ENCODE results near the gene SCN2A.

- TF ChIP-seq CTCF (IDR thresholded peaks at IDR 0.05 in 2 of 3, conservative IDR thresholded peaks at IDR 0.05 in 1 of 3; ENCODE audit: control insufficient read depth in 2 of 3, extremely low read depth in 1 of 3, insufficient read depth in 1 of 3, low read depth in 3 of 3, low read length in 3 of 3), result no peak
- TF ChIP-seq HCFC1 (IDR thresholded peaks at IDR 0.05; ENCODE audit: low read length), result no peak
- no peak for TF ChIP-seq IKZF2 (IDR thresholded peaks at IDR 0.05)
- TF ChIP-seq SP1 (IDR thresholded peaks at IDR 0.05; ENCODE audit: low read depth, low read length), result no peak
- no peak for TF ChIP-seq IRF4 (IDR thresholded peaks at IDR 0.05; ENCODE audit: low read depth, low read length)
- no peak for TF ChIP-seq TAF1 (IDR thresholded peaks at IDR 0.05; ENCODE audit: borderline replicate concordance, low read depth, low read length)
- no peak for TF ChIP-seq USF1 (IDR thresholded peaks at IDR 0.05; ENCODE audit: borderline replicate concordance, extremely low read length, insufficient read depth, low read depth, low read length)
- no peak for TF ChIP-seq PML (IDR thresholded peaks at IDR 0.05; ENCODE audit: low read length)
- no peak for TF ChIP-seq SMC3 (IDR thresholded peaks at IDR 0.05; ENCODE audit: borderline replicate concordance, low read length)
- TF ChIP-seq RFX5 (IDR thresholded peaks at IDR 0.05; ENCODE audit: low read depth, low read length), result no peak
- no peak for TF ChIP-seq ESRRA (IDR thresholded peaks at IDR 0.05; ENCODE audit: low read length)
These were observed 38.1 kb downstream of the SCN2A start for GRCh38 chr2:165277295-165277694.
